Neural cell (in vitro differentiated cells): ENCODE measurements around the gene PIEZO1. TPM values are rescaled to one million over a fixed set of nuclear protein-coding genes. Genes with fewer than 3 reads are reported as not detected.

Experiments
- H2AFZ ChIP-seq: fragments of 200-600, 300-800 bp; sonication (generic), shearing (Covaris generic); 2 replicates; pipeline ENCODE4 v1.6.0; 2014; ENCODE audit warnings: low read depth, mild to moderate bottlenecking, antibody characterized with exemption, low read length, moderate library complexity
- H3F3A ChIP-seq: fragments of 200-600 bp; shearing (Covaris generic); 2 replicates; pipeline ENCODE4 v1.6.1; 2016; ENCODE audit warnings: mild to moderate bottlenecking, moderate library complexity, mixed read lengths, antibody characterized with exemption, low read length; ENCODE audit not compliant: insufficient read depth, poor library complexity, severe bottlenecking
- H3K27ac ChIP-seq: fragments of 200-600, 300-800 bp; sonication (generic), shearing (Covaris generic); 2 replicates; pipeline ENCODE4 v1.5.1; 2014; ENCODE audit warnings: mild to moderate bottlenecking, low read length, moderate library complexity
- H3K27me3 ChIP-seq: fragments of 300-800, 200-600 bp; sonication (generic), shearing (Covaris generic); 2 replicates; pipeline ENCODE4 v1.6.0; 2014; ENCODE audit warnings: mild to moderate bottlenecking, low read depth, low read length, moderate library complexity; ENCODE audit not compliant: insufficient read depth
- H3K36me3 ChIP-seq: fragments of 300-800, 200-600 bp; sonication (generic), shearing (Covaris generic); 2 replicates; pipeline ENCODE4 v1.5.1; 2014; ENCODE audit warnings: mild to moderate bottlenecking, antibody characterized with exemption, low read length, moderate library complexity; ENCODE audit not compliant: insufficient read depth
- H3K4me2 ChIP-seq: fragments of 300-800, 200-600 bp; sonication (generic), shearing (Covaris generic); 2 replicates; pipeline ENCODE4 v1.6.0; 2014; ENCODE audit warnings: mild to moderate bottlenecking, low read length
- H3K4me3 ChIP-seq: fragments of 300-800, 200-600 bp; sonication (generic), shearing (Covaris generic); 2 replicates; pipeline ENCODE4 v1.5.1; 2014; ENCODE audit warnings: mild to moderate bottlenecking, low read length, moderate library complexity
- H3K79me2 ChIP-seq: fragments of 200-600 bp; shearing (Covaris generic); replicated peaks from 2 replicates; pipeline ENCODE4 v1.6.0; 2014; ENCODE audit warnings: mild to moderate bottlenecking, low read length, moderate library complexity; ENCODE audit not compliant: insufficient read depth
- H3K9ac ChIP-seq: fragments of 300-800, 200-600 bp; sonication (generic), shearing (Covaris generic); 2 replicates; pipeline ENCODE4 v1.6.1; 2016; ENCODE audit warnings: mild to moderate bottlenecking, low read length, mixed read lengths
- H3K9me2 ChIP-seq: fragments of 200-600 bp; shearing (Covaris generic); 2 replicates; pipeline ENCODE4 v1.6.1; 2016; ENCODE audit warnings: mild to moderate bottlenecking, low read length, mixed read lengths; ENCODE audit not compliant: insufficient read depth
- H3K9me3 ChIP-seq: fragments of 200-600, 300-800 bp; sonication (generic), shearing (Covaris generic); 2 replicates; pipeline ENCODE4 v1.6.1; 2016; ENCODE audit warnings: mild to moderate bottlenecking, mixed run types, low read length, moderate library complexity, mixed read lengths
- H4K20me1 ChIP-seq: fragments of 200-600 bp; shearing (Covaris generic); 2 replicates; pipeline ENCODE4 v1.6.1; 2016; ENCODE audit warnings: mild to moderate bottlenecking, mixed run types; ENCODE audit not compliant: insufficient read depth
- EP300 ChIP-seq: fragments of 450-650 bp; conservative IDR thresholded peaks from 2 replicates; pipeline ENCODE4 v1.6.1; 2014; ENCODE audit warnings: antibody characterized with exemption, mild to moderate bottlenecking, moderate library complexity; ENCODE audit not compliant: poor library complexity, severe bottlenecking
- EZH2 ChIP-seq: fragments of 200-600, 300-800 bp; shearing (Covaris generic), sonication (generic); IDR thresholded peaks from 2 replicates; pipeline ENCODE4 v1.6.1; 2014; ENCODE audit warnings: antibody characterized with exemption, low read length, borderline replicate concordance, mild to moderate bottlenecking; ENCODE audit not compliant: insufficient read depth, poor library complexity, severe bottlenecking
- MXI1 ChIP-seq: fragments of 450-650 bp; conservative IDR thresholded peaks from 2 replicates; pipeline ENCODE4 v1.6.1; 2014; ENCODE audit warnings: antibody characterized with exemption, mild to moderate bottlenecking; ENCODE audit not compliant: poor library complexity, severe bottlenecking
- POLR2AphosphoS5 ChIP-seq: IDR thresholded peaks from 2 replicates; pipeline ENCODE4 v1.6.1; 2012
- RAD21 ChIP-seq: fragments of 450-650 bp; conservative IDR thresholded peaks from 2 replicates; pipeline ENCODE4 v1.6.1; 2014; ENCODE audit warnings: antibody characterized with exemption, mild to moderate bottlenecking, moderate library complexity
- SMC3 ChIP-seq: fragments of 450-650 bp; conservative IDR thresholded peaks from 2 replicates; pipeline ENCODE4 v1.6.1; 2014; ENCODE audit warnings: antibody characterized with exemption, mild to moderate bottlenecking, moderate library complexity; ENCODE audit not compliant: poor library complexity
- TAF1 ChIP-seq: IDR thresholded peaks from 2 replicates; pipeline ENCODE4 v1.6.1; 2012; ENCODE audit warnings: low read depth
- polyA plus RNA-seq: library from polyadenylated mRNA; depleted of rRNA; stranded (reverse); fragments of >200 nt; gene quantifications from 2 replicates; pipeline ENCODE4 v1.2.3, GENCODE V29; 2014
- TF ChIP-seq, protein P1 (sequence below): IDR thresholded peaks from 2 replicates; pipeline ENCODE4 v1.6.1; 2012; ENCODE audit warnings: borderline replicate concordance
- TF ChIP-seq, protein P2 (sequence below): fragments of 450-650 bp; IDR thresholded peaks from 2 replicates; pipeline ENCODE4 v1.5.1; 2014; ENCODE audit warnings: antibody characterized with exemption, mild to moderate bottlenecking, moderate library complexity; ENCODE audit not compliant: poor library complexity, severe bottlenecking

The PIEZO1 gene
- polyA plus RNA-seq, 1 donor from 2014 or later = not detected

DNA sequence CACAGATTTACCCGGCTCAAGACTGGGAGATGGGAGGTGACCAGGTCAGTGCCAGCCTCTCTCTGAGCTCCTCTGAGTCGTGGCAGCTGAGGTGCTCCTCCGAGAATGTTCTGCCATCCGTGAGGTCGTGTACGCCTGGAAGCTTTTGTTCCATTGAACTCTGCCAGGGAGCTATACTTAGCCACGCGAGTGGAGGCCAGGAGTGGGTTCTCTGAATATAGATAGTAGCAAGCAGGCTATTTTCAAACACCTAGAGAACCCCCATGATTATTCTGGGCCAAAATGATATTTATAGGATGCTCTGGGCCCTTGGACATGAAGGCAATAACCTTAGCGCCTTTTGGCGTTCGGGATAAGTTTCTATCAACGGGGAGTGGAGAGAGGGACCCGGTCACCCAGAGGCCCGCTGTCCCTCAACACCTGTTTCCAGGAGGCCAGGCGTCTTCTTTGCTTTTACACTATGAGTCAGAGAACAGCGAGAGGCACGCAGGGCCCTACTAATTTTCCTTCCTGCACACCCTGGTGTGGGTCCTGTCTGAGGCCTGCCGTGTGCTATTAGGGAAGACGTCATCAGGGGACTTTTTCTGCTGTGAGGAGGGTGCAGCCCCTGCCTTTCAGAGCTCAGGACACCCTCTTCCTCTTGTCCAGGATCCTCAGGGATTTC is 111.2 kb downstream of the PIEZO1 start:
- H3K4me2 ChIP-seq = no peak overlapping the region
- H3K36me3 ChIP-seq = no peaks in the 10 kb centered on the region
- no peak overlapping the region for H3K4me3 ChIP-seq
- H3K9me3 ChIP-seq = no peaks in the 10 kb centered on the region
- H3K27ac ChIP-seq = no peak overlapping the region
- TF ChIP-seq, protein P1, sequence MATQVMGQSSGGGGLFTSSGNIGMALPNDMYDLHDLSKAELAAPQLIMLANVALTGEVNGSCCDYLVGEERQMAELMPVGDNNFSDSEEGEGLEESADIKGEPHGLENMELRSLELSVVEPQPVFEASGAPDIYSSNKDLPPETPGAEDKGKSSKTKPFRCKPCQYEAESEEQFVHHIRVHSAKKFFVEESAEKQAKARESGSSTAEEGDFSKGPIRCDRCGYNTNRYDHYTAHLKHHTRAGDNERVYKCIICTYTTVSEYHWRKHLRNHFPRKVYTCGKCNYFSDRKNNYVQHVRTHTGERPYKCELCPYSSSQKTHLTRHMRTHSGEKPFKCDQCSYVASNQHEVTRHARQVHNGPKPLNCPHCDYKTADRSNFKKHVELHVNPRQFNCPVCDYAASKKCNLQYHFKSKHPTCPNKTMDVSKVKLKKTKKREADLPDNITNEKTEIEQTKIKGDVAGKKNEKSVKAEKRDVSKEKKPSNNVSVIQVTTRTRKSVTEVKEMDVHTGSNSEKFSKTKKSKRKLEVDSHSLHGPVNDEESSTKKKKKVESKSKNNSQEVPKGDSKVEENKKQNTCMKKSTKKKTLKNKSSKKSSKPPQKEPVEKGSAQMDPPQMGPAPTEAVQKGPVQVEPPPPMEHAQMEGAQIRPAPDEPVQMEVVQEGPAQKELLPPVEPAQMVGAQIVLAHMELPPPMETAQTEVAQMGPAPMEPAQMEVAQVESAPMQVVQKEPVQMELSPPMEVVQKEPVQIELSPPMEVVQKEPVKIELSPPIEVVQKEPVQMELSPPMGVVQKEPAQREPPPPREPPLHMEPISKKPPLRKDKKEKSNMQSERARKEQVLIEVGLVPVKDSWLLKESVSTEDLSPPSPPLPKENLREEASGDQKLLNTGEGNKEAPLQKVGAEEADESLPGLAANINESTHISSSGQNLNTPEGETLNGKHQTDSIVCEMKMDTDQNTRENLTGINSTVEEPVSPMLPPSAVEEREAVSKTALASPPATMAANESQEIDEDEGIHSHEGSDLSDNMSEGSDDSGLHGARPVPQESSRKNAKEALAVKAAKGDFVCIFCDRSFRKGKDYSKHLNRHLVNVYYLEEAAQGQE = no peak
- TF ChIP-seq, protein P2, sequence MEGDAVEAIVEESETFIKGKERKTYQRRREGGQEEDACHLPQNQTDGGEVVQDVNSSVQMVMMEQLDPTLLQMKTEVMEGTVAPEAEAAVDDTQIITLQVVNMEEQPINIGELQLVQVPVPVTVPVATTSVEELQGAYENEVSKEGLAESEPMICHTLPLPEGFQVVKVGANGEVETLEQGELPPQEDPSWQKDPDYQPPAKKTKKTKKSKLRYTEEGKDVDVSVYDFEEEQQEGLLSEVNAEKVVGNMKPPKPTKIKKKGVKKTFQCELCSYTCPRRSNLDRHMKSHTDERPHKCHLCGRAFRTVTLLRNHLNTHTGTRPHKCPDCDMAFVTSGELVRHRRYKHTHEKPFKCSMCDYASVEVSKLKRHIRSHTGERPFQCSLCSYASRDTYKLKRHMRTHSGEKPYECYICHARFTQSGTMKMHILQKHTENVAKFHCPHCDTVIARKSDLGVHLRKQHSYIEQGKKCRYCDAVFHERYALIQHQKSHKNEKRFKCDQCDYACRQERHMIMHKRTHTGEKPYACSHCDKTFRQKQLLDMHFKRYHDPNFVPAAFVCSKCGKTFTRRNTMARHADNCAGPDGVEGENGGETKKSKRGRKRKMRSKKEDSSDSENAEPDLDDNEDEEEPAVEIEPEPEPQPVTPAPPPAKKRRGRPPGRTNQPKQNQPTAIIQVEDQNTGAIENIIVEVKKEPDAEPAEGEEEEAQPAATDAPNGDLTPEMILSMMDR = no peak
- TF ChIP-seq SMC3 (no peak), POLR2AphosphoS5 (no peak), EP300 (no peak), RAD21 (no peak), MXI1 (no peak), TAF1 (no peak), EZH2 (no peak)
- H4K20me1 ChIP-seq = no peaks in the 10 kb centered on the region
- H3F3A ChIP-seq = no peaks in the 10 kb centered on the region
- no peak overlapping the region for H3K9ac ChIP-seq
- H3K79me2 ChIP-seq = no peaks in the 10 kb centered on the region
- H3K27me3 ChIP-seq = no peaks in the 10 kb centered on the region
- no peak overlapping the region for H2AFZ ChIP-seq
- no peaks in the 10 kb centered on the region for H3K9me2 ChIP-seq

DNA sequence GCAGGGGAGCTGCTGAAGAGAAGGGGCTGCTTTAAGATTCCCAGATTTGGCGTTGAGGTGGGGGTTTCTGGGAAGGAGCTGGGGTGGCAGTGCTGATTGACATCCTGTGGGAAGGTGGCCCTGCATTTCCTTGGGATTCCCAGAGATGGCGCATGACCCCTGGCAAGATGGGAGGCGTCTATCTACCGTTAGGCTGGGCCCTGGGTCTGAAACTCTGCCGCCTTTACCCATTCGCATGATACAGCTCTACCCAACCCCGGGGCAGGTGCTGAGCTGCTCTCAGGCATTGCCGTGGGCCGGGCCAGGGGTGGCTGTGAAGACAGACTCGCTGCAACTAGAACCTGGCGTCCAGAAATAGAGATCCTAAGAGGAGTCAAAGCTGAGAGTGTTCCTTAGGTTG is 112.2 kb downstream of the PIEZO1 start:
- Histone ChIP-seq H4K20me1 (no peaks in the 10 kb centered on the region), H2AFZ (no peak overlapping the region), H3K27me3 (no peaks in the 10 kb centered on the region), H3K4me2 (no peak overlapping the region), H3F3A (no peaks in the 10 kb centered on the region), H3K9me2 (no peaks in the 10 kb centered on the region), H3K36me3 (no peaks in the 10 kb centered on the region), H3K9ac (no peak overlapping the region), H3K79me2 (no peaks in the 10 kb centered on the region), H3K4me3 (no peak overlapping the region), H3K27ac (no peak overlapping the region), H3K9me3 (no peaks in the 10 kb centered on the region)
- TF ChIP-seq, protein P1 = no peak
- TF ChIP-seq MXI1 (no peak), TAF1 (no peak), SMC3 (no peak)
- TF ChIP-seq, protein P2 = no peak
